IMR-90 (cell line): ENCODE data around the gene RASGRF1.

Source experiments
- CEBPB ChIP-seq: IDR thresholded peaks from 2 replicates; pipeline ENCODE4 v1.6.1; 2012; ENCODE audit warnings: low read depth, low read length, improper control_type of control experiment
- CTCF ChIP-seq: conservative IDR thresholded peaks from 2 replicates; pipeline ENCODE4 v1.5.1; 2012; ENCODE audit warnings: mild to moderate bottlenecking, low read depth, low read length, improper control_type of control experiment
- ELK1 ChIP-seq: fragments of 150-350 bp; IDR thresholded peaks from 2 replicates; pipeline ENCODE4 v1.6.1; 2016; ENCODE audit warnings: low read depth, mild to moderate bottlenecking, low read length, moderate library complexity, borderline replicate concordance
- FOS ChIP-seq: fragments of 150-350 bp; IDR thresholded peaks from 2 replicates; pipeline ENCODE4 v1.6.1; 2016; ENCODE audit warnings: low read depth, low read length
- MAFK ChIP-seq: IDR thresholded peaks from 2 replicates; pipeline ENCODE4 v1.6.1; 2012; ENCODE audit warnings: low read depth, low read length, improper control_type of control experiment
- MAZ ChIP-seq: IDR thresholded peaks from 2 replicates; pipeline ENCODE4 v1.6.1; 2012; ENCODE audit warnings: low read depth, mild to moderate bottlenecking, low read length, improper control_type of control experiment, moderate library complexity, borderline replicate concordance
- MXI1 ChIP-seq: IDR thresholded peaks from 2 replicates; pipeline ENCODE4 v1.6.1; 2012; ENCODE audit warnings: low read depth, mild to moderate bottlenecking, low read length, moderate library complexity, borderline replicate concordance
- POLR2A ChIP-seq: IDR thresholded peaks from 2 replicates; pipeline ENCODE4 v1.6.1; 2012; ENCODE audit warnings: mild to moderate bottlenecking, low read depth, low read length
- RCOR1 ChIP-seq: IDR thresholded peaks from 2 replicates; pipeline ENCODE4 v1.6.1; 2012; ENCODE audit warnings: mild to moderate bottlenecking, low read length, improper control_type of control experiment; ENCODE audit not compliant: insufficient replicate concordance
- RFX5 ChIP-seq: IDR thresholded peaks from 2 replicates; pipeline ENCODE4 v1.8.0; 2012; ENCODE audit warnings: low read depth, mild to moderate bottlenecking, low read length, moderate library complexity

GRCh38 chr15:79065706-79066376 lies 24.7 kb downstream of the RASGRF1 start:
- TF ChIP-seq RCOR1 (no peak), CTCF (no peak), ELK1 (no peak), MAZ (no peak), RFX5 (no peak), POLR2A (no peak), MAFK (no peak), MXI1 (no peak), CEBPB (no peak), FOS (no peak)
